Measurements from ENCODE around the gene FIBP.
"Not testable (repeated sequence)": the region's sequence is repeated elsewhere in the genome, so short reads cannot be mapped to it uniquely, and the experiment has no call there.

FIBP gene

DNA sequence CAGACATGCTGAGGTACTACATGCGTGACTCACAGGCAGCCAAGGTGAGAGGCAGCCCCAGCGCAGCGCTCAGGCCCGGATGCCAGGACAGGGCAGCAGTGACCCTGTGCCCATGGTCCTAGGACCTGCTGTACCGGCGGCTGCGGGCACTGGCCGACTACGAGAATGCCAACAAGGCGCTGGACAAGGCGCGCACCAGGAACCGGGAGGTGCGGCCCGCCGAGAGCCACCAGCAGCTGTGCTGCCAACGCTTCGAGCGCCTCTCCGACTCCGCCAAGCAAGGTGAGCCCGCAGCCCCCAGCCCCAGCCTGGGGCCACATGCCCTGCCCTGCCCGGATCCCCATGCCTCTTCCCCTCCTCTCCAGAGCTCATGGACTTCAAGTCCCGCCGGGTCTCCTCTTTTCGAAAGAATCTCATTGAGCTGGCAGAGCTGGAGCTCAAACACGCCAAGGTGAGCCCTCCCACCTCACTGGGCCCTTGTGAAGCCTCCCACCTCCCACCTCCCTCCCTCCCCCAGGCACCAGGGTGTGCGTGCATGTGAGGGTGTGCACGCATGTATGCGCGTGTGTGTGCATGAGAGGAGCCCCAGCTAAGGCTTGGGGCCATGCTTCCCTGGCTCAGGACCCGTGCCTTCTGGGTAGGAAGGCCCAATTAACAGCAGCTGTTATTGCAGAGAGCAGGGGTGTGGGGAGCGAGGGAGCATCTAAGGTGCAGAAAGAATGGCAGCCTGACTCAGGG lies 35.6 kb downstream of the FIBP start:
- Histone ChIP-seq H3K9me3 (replicated peaks; ENCODE audit: low read length) (no peaks in the 10 kb centered on the region), H3K9ac (ENCODE audit: low read depth, low read length) (no peak overlapping the region), H3K36me3 (ENCODE audit: insufficient read depth, low read length) (peaks cover 66% of the 10 kb centered on the region), H3K4me3 (ENCODE audit: low read length) (no peak overlapping the region), H3K4me2 (ENCODE audit: low read length) (no peak overlapping the region), H3K27me3 (ENCODE audit: control insufficient read depth, insufficient read depth, low read length) (no peaks in the 10 kb centered on the region), H3K4me1 (ENCODE audit: control insufficient read depth, insufficient read depth, low read length) (peaks cover 20% of the 10 kb centered on the region)

DNA sequence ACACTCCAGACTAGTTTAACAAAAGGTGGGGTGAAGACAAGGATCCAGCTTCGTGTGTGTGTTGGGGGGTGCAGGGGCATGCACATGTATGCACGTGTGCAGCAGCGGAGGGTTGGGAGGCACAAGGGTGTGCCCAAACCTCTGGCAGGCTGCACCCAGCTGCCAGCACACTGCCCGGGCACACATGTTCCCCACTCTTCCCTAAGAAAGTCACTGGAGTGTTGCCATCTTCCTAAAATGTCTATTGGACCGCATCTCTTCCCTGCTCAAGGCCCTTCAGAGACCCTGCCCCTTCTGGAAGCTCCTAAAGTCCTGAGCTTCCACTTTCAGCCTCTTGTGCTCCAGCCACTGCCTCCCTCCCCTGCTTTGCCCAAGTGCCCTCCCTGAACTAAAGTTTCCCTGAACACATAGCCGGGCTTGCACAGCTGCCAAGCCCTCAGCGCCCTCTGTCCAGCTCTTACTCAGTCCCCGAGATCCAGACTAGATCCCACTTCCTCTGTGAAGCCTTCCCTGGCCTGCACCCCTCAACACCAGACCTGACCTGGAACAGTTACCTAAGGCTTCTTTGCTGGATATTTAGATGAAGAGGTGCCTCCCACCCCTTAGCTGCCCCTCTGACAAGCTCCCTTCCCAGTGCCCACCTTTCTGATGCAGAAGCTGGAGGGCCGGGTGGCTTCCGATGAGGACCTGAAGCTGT lies 36.3 kb downstream of the FIBP start:
- Histone ChIP-seq H3K36me3 (ENCODE audit: insufficient read depth, low read length) (peaks cover 61% of the 10 kb centered on the region), H3K27me3 (ENCODE audit: control insufficient read depth, insufficient read depth, low read length) (no peaks in the 10 kb centered on the region), H3K9me3 (replicated peaks; ENCODE audit: low read length) (no peaks in the 10 kb centered on the region), H3K4me2 (ENCODE audit: low read length) (no peak overlapping the region), H3K9ac (ENCODE audit: low read depth, low read length) (no peak overlapping the region), H3K4me1 (ENCODE audit: control insufficient read depth, insufficient read depth, low read length) (peaks cover 20% of the 10 kb centered on the region), H3K4me3 (ENCODE audit: low read length) (no peak overlapping the region)

DNA sequence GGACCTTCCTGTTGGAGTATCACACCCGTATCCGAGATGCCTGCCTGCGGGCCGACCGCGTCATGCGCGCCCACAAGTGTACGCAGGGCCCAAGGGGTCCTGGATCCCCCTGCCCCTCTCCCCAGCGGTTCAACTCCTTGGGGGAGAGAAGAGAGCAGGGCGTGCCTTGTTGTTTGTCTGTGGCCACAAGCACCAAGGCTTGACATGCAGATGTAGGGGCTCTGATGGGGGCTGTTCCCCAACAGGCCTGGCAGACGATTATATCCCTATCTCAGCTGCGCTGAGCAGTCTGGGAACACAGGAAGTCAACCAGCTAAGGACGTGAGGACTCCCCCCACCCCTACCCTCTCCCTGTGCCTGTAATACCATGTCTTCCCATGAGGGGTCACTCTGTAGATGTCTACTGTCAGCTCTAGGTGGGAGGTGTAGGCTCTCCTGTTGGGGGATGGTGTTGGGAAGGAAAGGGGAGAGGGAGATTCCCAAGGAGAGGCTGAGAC lies 37.1 kb downstream of the FIBP start:
- H3K9me3 ChIP-seq (replicated peaks; ENCODE audit: low read length), result no peaks in the 10 kb centered on the region
- no peaks in the 10 kb centered on the region for H3K27me3 ChIP-seq (ENCODE audit: control insufficient read depth, insufficient read depth, low read length)
- H3K4me3 ChIP-seq (ENCODE audit: low read length), result no peak overlapping the region
- no peak overlapping the region for H3K4me2 ChIP-seq (ENCODE audit: low read length)
- H3K4me1 ChIP-seq (ENCODE audit: control insufficient read depth, insufficient read depth, low read length), result peaks cover 17% of the 10 kb centered on the region
- no peak overlapping the region for H3K9ac ChIP-seq (ENCODE audit: low read depth, low read length)
- H3K36me3 ChIP-seq (ENCODE audit: insufficient read depth, low read length), result peaks cover 54% of the 10 kb centered on the region

DNA sequence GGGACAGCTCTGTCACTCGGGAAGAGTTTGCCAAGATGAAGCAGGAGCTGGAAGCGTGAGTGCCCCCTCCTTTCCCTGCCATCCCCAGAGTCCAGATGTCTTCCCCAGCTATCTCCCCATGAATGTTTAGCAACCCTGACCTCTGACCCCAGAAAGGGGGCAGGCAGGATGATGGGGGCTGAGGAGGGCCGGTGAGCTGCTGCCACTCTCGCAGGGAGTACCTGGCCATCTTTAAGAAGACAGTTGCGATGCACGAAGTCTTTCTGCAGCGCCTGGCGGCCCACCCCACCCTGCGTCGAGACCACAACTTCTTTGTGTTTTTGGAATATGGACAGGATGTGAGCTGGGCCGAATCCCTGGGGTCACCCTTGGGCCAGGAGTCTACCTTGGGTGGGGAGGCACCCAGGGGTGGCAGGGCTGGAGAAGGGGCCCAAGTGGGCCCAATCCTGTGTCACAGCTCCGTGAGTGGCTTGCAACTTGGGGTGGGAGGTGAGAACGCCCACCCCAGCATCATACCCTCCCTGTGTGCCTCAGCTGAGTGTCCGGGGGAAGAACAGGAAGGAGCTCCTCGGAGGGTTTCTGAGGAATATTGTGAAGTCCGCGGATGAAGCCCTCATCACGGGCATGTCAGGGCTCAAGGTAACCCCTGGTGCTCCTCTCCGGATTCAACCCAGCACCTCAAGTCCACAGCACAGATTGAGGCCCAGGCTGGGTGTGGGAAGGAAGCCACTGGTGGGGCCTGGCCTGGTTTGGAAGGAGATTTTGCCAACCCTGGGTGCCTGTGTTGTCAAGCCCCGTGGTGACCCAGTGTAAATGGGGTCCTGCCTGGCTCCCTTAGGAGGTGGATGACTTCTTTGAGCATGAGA lies 37.8 kb downstream of the FIBP start:
- no peaks in the 10 kb centered on the region for H3K9me3 ChIP-seq (replicated peaks; ENCODE audit: low read length)
- H3K9ac ChIP-seq (ENCODE audit: low read depth, low read length), result no peak overlapping the region
- H3K4me2 ChIP-seq (ENCODE audit: low read length), result no peak overlapping the region
- H3K36me3 ChIP-seq (ENCODE audit: insufficient read depth, low read length), result peaks cover 47% of the 10 kb centered on the region
- H3K27me3 ChIP-seq (ENCODE audit: control insufficient read depth, insufficient read depth, low read length), result no peaks in the 10 kb centered on the region
- H3K4me1 ChIP-seq (ENCODE audit: control insufficient read depth, insufficient read depth, low read length), result peaks cover 10% of the 10 kb centered on the region
- no peak overlapping the region for H3K4me3 ChIP-seq (ENCODE audit: low read length)

DNA sequence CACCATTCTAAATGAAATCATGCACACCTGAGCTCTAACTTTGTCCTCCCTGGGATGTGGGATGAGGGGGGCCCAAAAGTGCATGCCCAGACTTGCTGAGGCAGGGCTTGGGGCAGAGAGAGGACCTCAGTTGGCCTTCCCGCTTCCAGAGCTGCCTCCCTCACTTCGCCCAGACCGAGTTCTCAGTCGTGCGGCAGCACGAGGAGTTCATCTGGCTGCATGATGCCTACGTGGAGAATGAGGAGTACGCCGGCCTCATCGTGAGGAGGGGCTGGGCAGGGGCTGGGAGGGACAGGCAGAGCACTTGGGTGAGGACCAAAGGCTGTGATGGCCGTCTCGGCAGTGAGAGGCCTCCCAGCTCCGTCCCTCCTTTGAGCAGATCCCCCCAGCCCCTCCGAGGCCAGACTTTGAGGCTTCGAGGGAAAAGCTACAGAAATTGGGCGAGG lies 38.5 kb downstream of the FIBP start:
- no peak overlapping the region for H3K4me2 ChIP-seq (ENCODE audit: low read length)
- H3K27me3 ChIP-seq (ENCODE audit: control insufficient read depth, insufficient read depth, low read length), result no peaks in the 10 kb centered on the region
- H3K36me3 ChIP-seq (ENCODE audit: insufficient read depth, low read length), result peaks cover 41% of the 10 kb centered on the region
- no peak overlapping the region for H3K9ac ChIP-seq (ENCODE audit: low read depth, low read length)
- no peaks in the 10 kb centered on the region for H3K9me3 ChIP-seq (replicated peaks; ENCODE audit: low read length)
- peaks cover 5% of the 10 kb centered on the region for H3K4me1 ChIP-seq (ENCODE audit: control insufficient read depth, insufficient read depth, low read length)
- H3K4me3 ChIP-seq (ENCODE audit: low read length), result no peak overlapping the region

- Histone ChIP-seq H3K9ac (ENCODE audit: low read depth, low read length) (no peak overlapping the region), H3K27me3 (ENCODE audit: control insufficient read depth, insufficient read depth, low read length) (no peaks in the 10 kb centered on the region), H3K4me2 (ENCODE audit: low read length) (no peak overlapping the region), H3K4me3 (ENCODE audit: low read length) (no peak overlapping the region), H3K4me1 (ENCODE audit: control insufficient read depth, insufficient read depth, low read length) (peaks cover 3% of the 10 kb centered on the region), H3K36me3 (ENCODE audit: insufficient read depth, low read length) (peaks cover 36% of the 10 kb centered on the region), H3K9me3 (replicated peaks; ENCODE audit: low read length) (no peaks in the 10 kb centered on the region)
Observed at GRCh38 chr11:65849366-65849765, 38.9 kb downstream of the FIBP start.

DNA sequence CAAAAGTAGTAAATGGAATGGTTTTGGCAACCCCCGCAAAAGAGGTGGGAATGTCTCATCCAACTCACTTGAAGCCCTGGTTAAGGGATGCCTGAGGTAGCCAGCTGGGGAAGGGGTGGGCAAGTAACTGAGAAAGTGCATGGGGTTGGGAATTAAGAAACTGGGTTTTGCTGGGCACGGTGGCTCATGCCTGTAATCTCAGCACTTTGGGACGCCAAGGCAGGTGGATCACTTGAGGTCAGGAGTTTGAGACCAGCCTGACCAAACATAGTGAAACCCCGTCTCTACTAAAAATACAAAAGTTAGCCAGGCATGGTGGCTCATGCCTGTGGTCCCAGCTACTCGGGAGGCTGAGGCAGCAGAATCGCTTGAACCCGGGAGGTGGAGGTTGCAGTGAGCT lies 39.6 kb downstream of the FIBP start:
- H3K9me3 ChIP-seq (replicated peaks; ENCODE audit: low read length); H3K4me1 ChIP-seq (ENCODE audit: control insufficient read depth, insufficient read depth, low read length); H3K27me3 ChIP-seq (ENCODE audit: control insufficient read depth, insufficient read depth, low read length); H3K4me2 ChIP-seq (ENCODE audit: low read length); H3K9ac ChIP-seq (ENCODE audit: low read depth, low read length); H3K4me3 ChIP-seq (ENCODE audit: low read length): not testable (repeated sequence)
- H3K36me3 ChIP-seq (ENCODE audit: insufficient read depth, low read length), result peaks cover 30% of the 10 kb centered on the region

GRCh38 chr11:65847746-65848145 lies 40.5 kb downstream of the FIBP start:
- Histone ChIP-seq H3K9me3 (replicated peaks; ENCODE audit: low read length) (no peaks in the 10 kb centered on the region), H3K27me3 (ENCODE audit: control insufficient read depth, insufficient read depth, low read length) (no peaks in the 10 kb centered on the region), H3K9ac (ENCODE audit: low read depth, low read length) (no peak overlapping the region), H3K4me3 (ENCODE audit: low read length) (no peak overlapping the region), H3K4me1 (ENCODE audit: control insufficient read depth, insufficient read depth, low read length) (no peaks in the 10 kb centered on the region), H3K36me3 (ENCODE audit: insufficient read depth, low read length) (peaks cover 20% of the 10 kb centered on the region), H3K4me2 (ENCODE audit: low read length) (no peak overlapping the region)

DNA sequence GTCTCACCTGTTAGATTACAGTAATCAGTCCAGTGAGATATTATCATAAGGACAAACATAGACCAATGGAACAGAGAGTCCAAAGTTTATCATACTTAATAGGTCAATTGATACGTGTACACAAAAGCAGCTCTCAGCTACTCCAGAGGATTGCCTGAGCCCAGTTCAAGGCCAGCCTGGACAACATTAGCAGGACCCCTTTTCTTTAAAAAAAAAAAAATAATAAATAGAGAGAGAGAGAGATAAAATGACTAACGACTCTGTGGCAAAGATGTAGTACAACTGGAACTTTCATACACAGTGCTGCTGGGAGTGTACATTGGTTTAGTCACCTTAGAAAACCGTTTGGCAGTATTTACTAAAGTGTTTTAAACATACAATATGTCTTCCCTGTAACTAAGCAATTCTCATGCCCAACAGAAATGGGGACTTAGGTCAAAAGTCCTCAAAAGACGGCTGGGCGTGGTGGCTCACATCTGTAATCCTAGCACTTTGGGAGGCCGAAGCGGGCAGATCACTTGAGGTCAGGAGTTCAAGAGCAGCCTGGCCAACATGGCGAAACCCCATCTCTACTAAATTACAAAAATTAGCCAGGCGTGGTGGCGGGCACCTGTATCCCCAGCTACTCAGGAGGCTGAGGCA lies 43.9 kb downstream of the FIBP start:
- Histone ChIP-seq H3K4me2 (ENCODE audit: low read length) (no peak overlapping the region), H3K4me3 (ENCODE audit: low read length) (no peak overlapping the region), H3K27me3 (ENCODE audit: control insufficient read depth, insufficient read depth, low read length) (no peaks in the 10 kb centered on the region), H3K4me1 (ENCODE audit: control insufficient read depth, insufficient read depth, low read length) (no peaks in the 10 kb centered on the region), H3K9ac (ENCODE audit: low read depth, low read length) (no peak overlapping the region), H3K9me3 (replicated peaks; ENCODE audit: low read length) (no peaks in the 10 kb centered on the region), H3K36me3 (ENCODE audit: insufficient read depth, low read length) (no peaks in the 10 kb centered on the region)

DNA sequence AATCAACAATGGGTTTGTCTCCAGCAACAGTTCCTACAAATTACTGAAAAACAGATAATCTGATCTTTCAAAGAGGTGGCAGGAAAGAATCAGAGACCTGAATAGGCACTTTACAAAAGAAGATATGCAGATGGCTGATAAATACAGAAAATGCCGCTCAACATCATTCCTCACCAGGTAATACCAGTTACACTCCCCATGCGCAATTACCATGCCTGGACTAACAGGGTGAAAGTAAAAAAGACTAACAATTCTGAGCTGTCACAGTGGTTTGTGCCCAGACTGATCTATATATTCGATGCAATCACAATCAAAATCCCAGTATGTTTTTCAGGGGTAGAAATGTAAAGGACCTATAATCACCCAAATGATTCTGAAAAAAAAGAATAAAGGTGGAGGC lies 44.5 kb downstream of the FIBP start:
- no peak overlapping the region for H3K4me3 ChIP-seq (ENCODE audit: low read length)
- no peaks in the 10 kb centered on the region for H3K4me1 ChIP-seq (ENCODE audit: control insufficient read depth, insufficient read depth, low read length)
- no peak overlapping the region for H3K4me2 ChIP-seq (ENCODE audit: low read length)
- no peaks in the 10 kb centered on the region for H3K36me3 ChIP-seq (ENCODE audit: insufficient read depth, low read length)
- no peak overlapping the region for H3K9ac ChIP-seq (ENCODE audit: low read depth, low read length)
- H3K27me3 ChIP-seq (ENCODE audit: control insufficient read depth, insufficient read depth, low read length), result no peaks in the 10 kb centered on the region
- H3K9me3 ChIP-seq (replicated peaks; ENCODE audit: low read length), result no peaks in the 10 kb centered on the region

DNA sequence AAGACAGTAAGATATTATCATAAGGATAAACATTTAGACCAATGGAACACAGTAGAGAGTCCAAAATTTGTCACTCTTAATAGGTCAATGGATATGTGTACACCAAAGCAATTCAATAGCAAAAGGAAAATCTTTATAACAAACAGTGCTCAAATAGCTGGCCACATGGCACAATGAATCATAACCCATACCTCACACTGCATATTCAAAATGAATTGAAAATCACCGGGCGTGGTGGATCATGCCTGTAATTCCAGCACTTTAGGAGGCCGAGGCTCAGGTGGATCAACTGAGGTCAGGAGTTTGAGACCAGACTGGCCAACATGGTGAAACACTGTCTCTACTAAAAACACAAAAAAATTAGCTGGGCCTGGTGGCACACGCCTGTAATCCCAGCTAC lies 46.1 kb downstream of the FIBP start:
- H3K9ac ChIP-seq (ENCODE audit: low read depth, low read length), result no peak overlapping the region
- H3K9me3 ChIP-seq (replicated peaks; ENCODE audit: low read length), result no peaks in the 10 kb centered on the region
- no peak overlapping the region for H3K4me3 ChIP-seq (ENCODE audit: low read length)
- H3K36me3 ChIP-seq (ENCODE audit: insufficient read depth, low read length), result no peaks in the 10 kb centered on the region
- no peaks in the 10 kb centered on the region for H3K4me1 ChIP-seq (ENCODE audit: control insufficient read depth, insufficient read depth, low read length)
- H3K27me3 ChIP-seq (ENCODE audit: control insufficient read depth, insufficient read depth, low read length), result no peaks in the 10 kb centered on the region
- no peak overlapping the region for H3K4me2 ChIP-seq (ENCODE audit: low read length)
